GM12801 (cell line): ENCODE measurements around the gene RASAL1.

Experiments used
- TF ChIP-seq, protein P1 (sequence below): IDR thresholded peaks from one replicate; pipeline ENCODE4 v1.5.1; 2011; ENCODE audit warnings: control low read depth; ENCODE audit not compliant: insufficient read length; ENCODE audit errors: extremely low read depth

RASAL1 gene

DNA sequence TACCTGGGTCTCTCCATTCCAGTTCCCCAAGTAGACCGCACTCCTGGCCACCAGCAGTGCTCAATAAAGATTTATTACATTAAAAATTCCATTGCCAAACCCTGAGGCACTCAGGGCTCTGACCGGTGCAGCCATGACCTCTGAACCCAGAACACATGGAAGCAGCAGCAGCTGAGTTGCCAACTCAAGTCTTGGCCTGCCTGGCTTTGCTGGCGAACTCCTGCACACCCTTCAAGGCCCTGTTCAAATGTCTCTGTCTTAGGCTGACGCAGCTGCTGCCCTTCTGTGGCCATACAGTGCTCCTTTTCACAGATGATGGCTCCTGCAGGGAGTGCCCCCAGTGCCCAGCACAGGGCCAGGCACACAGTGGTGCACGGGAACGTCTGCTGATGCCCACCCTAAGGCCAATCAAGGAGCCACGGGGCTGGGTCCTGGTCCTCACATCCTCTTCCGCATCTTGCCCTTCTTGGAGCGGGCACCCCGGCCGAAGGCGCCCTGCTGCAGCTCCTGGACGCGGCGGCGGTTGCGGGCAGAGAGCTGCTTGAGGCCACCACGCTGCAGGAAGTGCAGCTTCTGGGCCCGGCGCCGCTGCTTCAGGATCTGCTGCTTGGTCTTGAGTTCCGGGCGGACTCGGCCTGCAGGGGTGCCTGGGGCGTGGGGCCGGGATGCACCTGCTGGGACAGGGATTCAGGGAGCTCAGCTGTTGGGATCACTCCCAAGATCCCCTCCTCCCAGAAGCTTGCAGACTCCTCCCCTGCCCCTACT lies 23.1 kb upstream of the RASAL1 start:
- TF ChIP-seq, protein P1, sequence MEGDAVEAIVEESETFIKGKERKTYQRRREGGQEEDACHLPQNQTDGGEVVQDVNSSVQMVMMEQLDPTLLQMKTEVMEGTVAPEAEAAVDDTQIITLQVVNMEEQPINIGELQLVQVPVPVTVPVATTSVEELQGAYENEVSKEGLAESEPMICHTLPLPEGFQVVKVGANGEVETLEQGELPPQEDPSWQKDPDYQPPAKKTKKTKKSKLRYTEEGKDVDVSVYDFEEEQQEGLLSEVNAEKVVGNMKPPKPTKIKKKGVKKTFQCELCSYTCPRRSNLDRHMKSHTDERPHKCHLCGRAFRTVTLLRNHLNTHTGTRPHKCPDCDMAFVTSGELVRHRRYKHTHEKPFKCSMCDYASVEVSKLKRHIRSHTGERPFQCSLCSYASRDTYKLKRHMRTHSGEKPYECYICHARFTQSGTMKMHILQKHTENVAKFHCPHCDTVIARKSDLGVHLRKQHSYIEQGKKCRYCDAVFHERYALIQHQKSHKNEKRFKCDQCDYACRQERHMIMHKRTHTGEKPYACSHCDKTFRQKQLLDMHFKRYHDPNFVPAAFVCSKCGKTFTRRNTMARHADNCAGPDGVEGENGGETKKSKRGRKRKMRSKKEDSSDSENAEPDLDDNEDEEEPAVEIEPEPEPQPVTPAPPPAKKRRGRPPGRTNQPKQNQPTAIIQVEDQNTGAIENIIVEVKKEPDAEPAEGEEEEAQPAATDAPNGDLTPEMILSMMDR = no peak

DNA sequence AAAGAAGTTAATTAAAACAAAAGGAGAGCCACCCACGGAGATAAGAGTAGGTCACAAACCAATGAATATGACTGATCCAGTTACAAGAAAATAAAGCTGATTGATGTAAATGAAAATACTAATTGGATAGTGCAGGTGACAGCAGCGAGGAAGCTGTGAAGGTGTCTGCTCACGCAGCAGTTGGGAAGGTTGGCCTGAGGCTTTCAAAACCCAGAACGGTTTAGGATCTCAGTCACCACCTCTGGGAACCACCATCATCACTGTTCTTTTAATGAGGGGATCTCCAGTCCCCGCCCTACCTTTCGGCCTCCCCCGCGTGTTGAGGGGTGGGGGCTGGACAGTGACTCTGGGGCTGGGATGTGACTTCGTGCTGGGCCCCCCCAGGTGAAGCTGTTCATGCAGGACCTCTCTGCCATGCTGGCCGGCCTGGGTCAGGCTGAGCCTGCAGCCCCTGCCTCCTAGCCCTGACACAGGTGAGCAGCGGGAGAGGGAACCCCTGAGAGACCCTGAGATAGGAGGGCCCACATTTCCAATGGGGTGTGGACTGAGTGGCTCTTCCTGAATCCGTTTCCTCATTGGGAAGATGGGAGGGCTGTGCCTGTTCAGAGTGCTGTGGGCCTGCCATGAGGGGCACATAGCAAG lies 21.8 kb upstream of the RASAL1 start:
- TF ChIP-seq, protein P1 = no peak

DNA sequence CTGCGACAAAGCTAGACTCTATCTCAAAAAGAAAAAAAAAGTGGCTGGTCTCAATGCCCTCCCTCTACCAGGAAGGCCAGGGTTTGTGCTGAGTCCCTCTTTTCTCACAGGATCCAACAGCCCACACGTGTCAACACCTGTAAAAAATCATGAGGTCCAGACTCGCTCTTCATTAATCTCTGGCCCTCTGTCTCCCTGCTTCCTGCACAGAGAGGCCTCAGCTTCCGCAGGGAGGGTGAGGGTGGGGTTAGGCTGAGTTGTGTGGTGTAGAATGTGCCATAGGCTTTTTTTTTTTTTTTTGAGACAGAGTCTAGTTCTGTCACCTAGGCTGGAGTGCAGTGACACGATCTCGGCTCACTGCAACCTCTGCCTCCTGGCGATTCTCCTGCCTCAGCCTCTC lies 20.1 kb upstream of the RASAL1 start:
- TF ChIP-seq, protein P1 = no peak

DNA sequence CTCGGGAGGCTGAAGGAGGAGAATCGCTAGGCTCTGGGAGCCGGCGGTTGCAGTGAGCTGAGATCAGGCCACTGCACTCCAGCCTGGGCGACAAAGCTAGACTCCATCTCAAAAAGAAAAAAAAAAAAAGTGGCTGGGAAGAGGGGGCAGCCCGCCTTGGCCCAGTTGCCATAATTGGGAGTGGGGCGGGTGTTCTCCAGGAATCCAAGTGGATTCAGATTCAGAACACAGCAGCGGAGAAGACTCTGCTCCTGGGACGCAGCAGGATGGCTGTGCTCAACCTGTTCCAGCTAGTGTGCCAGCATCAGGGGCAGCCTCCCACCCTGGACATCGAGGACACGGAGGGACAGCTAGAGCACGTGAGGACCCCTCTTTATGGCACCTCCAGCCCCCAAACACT lies 19.5 kb upstream of the RASAL1 start:
- TF ChIP-seq, protein P1 = no peak

DNA sequence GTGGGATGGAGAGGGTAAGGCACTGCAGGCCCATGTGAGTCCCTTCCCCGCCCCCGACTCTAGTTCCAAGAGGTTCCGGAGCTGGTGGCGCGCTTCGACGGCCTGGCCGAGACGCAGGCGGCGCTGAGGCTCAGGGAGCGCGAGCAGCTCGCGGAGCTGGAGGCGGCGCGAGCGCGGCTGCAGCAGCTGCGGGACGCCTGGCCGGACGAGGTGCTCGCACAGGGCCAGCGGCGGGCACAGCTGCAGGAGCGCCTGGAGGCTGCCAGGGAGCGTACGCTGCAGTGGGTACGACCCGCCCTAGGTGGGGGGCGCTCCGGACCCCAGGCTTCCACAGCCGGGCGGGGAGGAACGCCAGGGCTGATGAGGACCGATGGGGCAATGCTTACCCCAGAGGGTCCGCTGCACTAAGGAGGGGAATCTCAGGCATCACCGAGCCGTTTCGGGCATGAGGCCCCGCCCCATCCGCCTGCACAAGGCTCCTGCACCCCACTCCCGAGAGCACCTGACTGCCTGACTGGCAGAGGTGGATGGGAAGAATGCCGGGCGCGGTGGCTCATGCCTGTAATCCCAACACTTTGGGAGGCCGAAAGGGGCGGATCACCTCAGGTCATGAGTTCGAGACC lies 18.9 kb upstream of the RASAL1 start:
- TF ChIP-seq, protein P1 = no peak

DNA sequence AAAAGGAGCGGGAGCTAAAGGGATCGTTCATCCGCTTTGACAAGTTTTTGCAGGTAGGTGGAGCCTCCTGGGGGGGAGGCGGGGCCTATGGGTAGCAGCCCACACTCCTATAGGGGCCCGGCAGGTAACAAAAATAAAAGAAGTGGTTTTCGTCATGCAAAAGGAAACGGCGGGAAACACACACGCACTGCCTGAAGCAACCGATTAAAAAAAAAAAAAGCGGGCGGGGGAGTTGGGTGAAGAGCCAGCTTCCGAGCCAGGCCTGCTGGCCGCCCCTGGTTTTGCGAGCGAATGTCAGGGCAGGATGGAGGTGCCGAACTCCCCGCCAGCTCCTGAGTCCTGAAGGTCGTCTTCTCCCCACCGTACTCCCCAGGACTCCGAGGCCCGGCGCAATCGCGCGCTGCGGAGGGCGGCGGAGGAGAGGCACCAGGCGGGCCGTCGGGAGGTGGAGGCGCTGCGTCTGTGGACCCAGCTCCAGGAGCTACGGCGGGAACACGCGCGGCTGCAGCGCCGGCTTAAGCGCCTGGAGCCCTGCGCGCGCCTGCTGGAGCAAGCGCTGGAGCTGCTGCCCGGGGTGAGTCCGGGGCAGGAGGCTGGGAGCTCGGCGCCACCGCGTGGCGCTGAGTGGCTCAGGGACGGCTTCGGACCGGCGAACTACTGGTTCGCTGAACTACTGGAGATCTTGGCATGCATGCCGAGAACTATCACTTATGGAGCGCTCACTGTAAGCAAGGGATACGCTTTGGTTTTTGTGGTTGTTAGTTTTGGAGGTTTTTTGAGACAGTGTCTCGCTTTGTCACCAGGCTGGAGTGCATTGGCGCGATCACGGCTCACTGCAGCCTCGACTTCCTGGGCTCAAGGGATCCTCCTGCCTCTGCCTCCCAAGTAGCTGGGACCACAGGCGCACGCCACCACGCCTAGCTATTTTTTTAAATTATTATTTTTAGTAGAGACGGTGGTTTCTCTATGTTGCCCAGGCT lies 17.6 kb upstream of the RASAL1 start:
- TF ChIP-seq, protein P1 = no peak
